AG10803 (cell line): ENCODE results near the gene SNX17.

Source experiments
- DNase-seq: peaks from one replicate; pipeline ENCODE4 v3.0.0; 2010; ENCODE audit warnings: low read depth
- H3K4me3 ChIP-seq: 2 replicates; pipeline ENCODE4 v1.5.1; 2011; ENCODE audit warnings: mild to moderate bottlenecking, low read length, control low read depth
- TF ChIP-seq, protein P1 (sequence below): conservative IDR thresholded peaks from 2 replicates; pipeline ENCODE4 v1.5.1; 2011; ENCODE audit warnings: mild to moderate bottlenecking, low read length, control low read depth, inconsistent platforms

SNX17 gene, protein sequence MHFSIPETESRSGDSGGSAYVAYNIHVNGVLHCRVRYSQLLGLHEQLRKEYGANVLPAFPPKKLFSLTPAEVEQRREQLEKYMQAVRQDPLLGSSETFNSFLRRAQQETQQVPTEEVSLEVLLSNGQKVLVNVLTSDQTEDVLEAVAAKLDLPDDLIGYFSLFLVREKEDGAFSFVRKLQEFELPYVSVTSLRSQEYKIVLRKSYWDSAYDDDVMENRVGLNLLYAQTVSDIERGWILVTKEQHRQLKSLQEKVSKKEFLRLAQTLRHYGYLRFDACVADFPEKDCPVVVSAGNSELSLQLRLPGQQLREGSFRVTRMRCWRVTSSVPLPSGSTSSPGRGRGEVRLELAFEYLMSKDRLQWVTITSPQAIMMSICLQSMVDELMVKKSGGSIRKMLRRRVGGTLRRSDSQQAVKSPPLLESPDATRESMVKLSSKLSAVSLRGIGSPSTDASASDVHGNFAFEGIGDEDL

GRCh38 chr2:27370026-27370815 lies at the start of gene SNX17, which contains the start of gene EIF2B4:
Gene SNX17 (plus strand): TSS chr2:27370616. CDS start chr2:27370744, 128 bp downstream.
Gene EIF2B4 (minus strand): TSS chr2:27370338. CDS start chr2:27370314, 24 bp downstream.
- DNase-seq: peak; percentile 99
- TF ChIP-seq, protein P1, sequence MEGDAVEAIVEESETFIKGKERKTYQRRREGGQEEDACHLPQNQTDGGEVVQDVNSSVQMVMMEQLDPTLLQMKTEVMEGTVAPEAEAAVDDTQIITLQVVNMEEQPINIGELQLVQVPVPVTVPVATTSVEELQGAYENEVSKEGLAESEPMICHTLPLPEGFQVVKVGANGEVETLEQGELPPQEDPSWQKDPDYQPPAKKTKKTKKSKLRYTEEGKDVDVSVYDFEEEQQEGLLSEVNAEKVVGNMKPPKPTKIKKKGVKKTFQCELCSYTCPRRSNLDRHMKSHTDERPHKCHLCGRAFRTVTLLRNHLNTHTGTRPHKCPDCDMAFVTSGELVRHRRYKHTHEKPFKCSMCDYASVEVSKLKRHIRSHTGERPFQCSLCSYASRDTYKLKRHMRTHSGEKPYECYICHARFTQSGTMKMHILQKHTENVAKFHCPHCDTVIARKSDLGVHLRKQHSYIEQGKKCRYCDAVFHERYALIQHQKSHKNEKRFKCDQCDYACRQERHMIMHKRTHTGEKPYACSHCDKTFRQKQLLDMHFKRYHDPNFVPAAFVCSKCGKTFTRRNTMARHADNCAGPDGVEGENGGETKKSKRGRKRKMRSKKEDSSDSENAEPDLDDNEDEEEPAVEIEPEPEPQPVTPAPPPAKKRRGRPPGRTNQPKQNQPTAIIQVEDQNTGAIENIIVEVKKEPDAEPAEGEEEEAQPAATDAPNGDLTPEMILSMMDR: peak; percentile 63
- peak within 1 kb of the TSS; percentile 93 for H3K4me3 ChIP-seq

DNA sequence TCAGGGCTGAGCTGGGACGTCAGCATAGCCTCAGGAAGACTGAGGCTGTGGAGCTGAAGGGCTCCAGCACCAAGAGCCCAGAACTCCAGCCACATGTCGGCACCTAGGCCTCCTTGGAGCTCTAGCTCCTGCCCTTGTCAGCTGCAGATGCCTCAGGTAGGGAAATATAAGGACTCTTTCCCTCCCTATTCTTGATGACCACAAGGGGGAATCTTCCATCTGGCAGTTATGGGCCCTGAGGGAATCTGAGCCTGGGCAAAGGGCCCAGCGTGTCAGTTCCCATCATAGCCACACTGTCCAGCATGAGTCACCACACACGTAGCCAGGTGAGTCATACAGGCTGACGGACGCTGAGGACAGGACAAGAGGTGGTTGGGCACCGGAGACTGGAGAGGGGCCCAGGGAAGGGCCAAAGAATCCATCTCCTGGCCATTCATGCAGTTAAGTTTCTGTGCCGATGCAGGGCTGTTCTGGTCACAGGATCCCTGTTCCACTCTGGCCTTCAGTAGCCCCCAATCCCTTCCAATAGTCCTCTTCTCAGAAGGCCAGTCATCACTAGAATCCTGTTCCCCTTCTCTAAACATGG lies 49.4 kb upstream of the SNX17 start:
- peak overlapping the region; percentile 15 for H3K4me3 ChIP-seq
- TF ChIP-seq, protein P1: peak; percentile 71
- peak; percentile 98 for DNase-seq

DNA sequence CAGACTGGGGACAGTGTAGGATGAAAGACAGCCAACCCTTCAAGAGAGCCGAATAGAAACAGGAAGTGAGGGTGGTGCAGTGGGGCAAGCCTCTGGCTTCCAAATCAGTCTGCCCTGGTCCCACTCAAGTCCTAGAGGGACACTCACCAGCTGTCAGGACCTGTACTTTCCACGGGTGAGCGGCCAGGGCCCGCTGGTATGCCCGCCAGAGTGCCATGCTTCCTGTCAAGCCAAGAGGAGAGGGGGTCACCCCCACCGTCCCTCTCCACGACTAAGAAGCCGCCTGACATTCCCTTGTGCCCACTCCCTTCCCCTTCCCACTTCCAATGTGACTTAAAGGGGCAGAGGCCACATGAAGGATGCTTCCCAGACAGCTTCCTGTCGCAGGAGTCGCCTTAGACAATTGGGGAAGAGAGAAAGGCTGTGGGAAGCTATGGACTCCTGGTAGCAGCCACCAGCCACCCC lies 48.1 kb upstream of the SNX17 start:
- TF ChIP-seq, protein P1: no peak
- H3K4me3 ChIP-seq: peak overlapping the region; percentile 98
- peak; percentile 17 for DNase-seq

DNA sequence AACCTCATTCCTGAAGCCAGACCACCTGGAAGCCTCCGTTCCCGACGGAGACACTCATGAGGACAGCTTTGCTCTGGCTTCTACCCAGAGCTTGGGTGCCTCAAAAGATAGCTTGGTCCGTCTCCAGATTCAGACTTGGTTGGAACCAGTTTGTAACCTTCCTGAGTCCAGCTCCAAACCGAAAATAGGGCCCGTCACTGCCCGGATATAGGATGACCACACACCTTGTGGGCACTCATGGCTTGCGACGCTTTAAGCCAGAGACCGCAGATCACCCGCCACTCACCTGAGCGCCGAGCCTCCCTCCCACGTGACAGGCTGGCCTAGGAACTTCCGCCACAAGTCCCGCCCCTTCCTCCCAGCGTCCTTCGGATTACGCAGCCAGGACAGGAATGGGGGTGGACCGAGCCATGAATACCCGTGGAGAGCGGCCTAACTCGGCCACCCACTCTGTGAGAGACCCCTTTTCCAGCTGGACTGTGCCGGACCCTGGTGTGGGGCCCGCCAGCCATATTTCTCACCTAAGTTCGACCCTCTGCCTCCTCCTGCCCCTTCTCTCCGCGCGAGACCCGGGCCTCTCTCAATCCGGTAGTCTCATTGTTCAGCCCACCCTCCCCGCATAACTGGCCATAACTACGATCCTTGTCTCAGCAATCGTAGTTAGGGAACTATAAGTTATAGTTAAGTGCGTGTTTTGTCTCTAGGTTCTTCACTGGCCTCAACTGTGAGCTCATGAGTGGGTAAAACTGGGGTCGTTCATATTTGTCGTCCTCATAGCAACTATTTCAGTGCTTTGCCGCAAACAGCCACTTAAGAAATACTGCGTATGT lies 47.4 kb upstream of the SNX17 start, which contains the start of gene MPV17:
Gene MPV17, minus strand, starts transcription at position 332 of the 830 bp plus-strand sequence. CDS start 580 bp downstream, outside the sequence.
- peak within 1 kb of the TSS; percentile 98 for H3K4me3 ChIP-seq
- TF ChIP-seq, protein P1: no peak
- DNase-seq: peak; percentile 92

- DNase-seq: no peak
- TF ChIP-seq, protein P1: no peak
- peak overlapping the region; percentile 98 for H3K4me3 ChIP-seq
These were observed 46.7 kb upstream of the SNX17 start for GRCh38 chr2:27323596-27324285.

- H3K4me3 ChIP-seq: no peak overlapping the region
- TF ChIP-seq, protein P1: no peak
- DNase-seq: no peak
These were observed 45.7 kb upstream of the SNX17 start for GRCh38 chr2:27324720-27325119.
